ENCODE data around the gene TP53RK.

The TP53RK gene

GRCh38 chr20:46638134-46638897 is 50.9 kb downstream of the TP53RK start:
- no peak for DNase-seq (ENCODE audit: low read depth in 2 of 2)

- DNase-seq (ENCODE audit: low read depth in 2 of 2) = no peak
These were observed 51.7 kb downstream of the TP53RK start for GRCh38 chr20:46637427-46638133.

GRCh38 chr20:46637020-46637419 is 52.2 kb downstream of the TP53RK start:
- no peak for DNase-seq (ENCODE audit: low read depth in 2 of 2)

- DNase-seq (ENCODE audit: low read depth in 2 of 2) = no peak
These were observed 52.7 kb downstream of the TP53RK start for GRCh38 chr20:46636514-46636913.

- no peak for DNase-seq (ENCODE audit: low read depth in 2 of 2)
These were observed 53.6 kb downstream of the TP53RK start for GRCh38 chr20:46635514-46636136.

- DNase-seq (ENCODE audit: low read depth in 2 of 2) = no peak
These were observed 54.7 kb downstream of the TP53RK start for GRCh38 chr20:46634528-46634927.

Data from fibroblast of skin of left biceps (primary cell).